HG03558 (cell line): ENCODE measurements around the gene PLA2G6.
"Not testable (repeated sequence)": the region's sequence is repeated elsewhere in the genome, so short reads cannot be mapped to it uniquely, and the experiment has no call there.

Experiments used
- ATAC-seq: cut with Tn5 transposase; IDR thresholded peaks from one replicate; pipeline ENCODE4 v1.9.1; 2021; ENCODE audit warnings: moderate number of reproducible peaks; ENCODE audit not compliant: unreplicated experiment; ENCODE audit errors: extremely low read depth

The PLA2G6 gene

DNA sequence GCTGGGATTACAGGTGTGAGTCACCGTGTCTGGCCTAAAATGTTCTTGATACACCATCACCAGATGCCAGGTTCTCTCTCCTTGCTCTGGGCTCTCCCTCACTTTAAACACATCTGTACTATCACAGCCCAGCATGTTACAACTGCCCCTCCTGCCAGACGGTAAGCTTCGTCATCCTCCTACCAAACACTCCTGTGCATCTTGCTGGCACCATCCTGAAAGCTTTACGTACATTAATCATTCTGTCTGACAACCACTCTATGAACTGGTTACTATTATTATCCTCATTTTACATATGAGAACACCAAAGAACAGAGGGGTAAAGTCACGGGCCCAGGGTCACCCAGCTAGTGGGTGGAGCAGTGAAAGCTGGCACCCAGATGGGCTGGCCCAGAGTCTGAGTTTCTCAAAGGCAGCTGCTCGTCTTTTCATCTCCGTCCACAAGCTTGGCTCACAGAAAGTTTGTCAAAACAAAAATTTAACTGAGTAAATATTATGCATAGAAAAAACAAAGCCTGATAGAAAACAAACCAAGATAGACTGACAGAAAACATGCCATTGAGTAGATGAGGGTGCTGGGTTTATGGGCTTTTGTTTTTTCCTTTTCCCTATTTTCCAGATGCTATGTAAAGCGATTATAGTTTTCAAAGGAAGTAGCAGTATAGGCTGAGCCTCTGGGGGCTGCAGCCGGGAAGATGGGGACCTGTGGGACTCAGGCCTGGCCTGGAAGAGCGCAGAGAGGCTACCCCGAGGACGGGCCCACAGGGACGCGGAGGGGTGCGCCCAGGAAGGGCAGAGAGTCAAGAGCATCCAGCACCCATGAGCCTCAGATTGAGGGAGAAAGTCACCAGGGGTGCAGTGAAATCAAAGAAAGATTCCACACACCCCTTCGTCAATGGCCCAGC is 9.5 kb downstream of the PLA2G6 start:
- ATAC-seq, result no peak

- no peak for ATAC-seq
Measured at GRCh38 chr22:38170469-38170868, 11.2 kb downstream of the PLA2G6 start.

DNA sequence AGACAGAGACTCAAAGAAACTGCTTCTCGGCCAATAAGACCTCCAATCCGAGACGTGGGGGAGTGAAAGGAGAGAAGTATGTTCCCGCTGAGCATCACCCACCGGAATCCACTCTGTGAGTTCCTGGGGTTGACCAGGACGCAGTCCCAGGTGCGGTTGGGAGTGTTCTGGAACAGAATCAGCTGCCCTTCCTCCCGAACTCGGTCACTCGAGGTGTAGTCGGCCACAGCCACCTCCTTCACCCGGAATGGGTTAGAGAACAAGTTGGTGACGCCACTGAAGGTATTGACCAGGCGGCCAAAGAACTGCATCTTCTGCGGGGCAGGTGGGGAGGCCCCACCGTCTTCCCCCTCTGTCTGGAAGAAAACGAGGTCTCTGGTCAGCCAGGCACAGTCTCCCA is 12.5 kb downstream of the PLA2G6 start:
- no peak for ATAC-seq

- no peak for ATAC-seq
Measured at GRCh38 chr22:38167988-38168407, 13.6 kb downstream of the PLA2G6 start.

- no peak for ATAC-seq
Measured at GRCh38 chr22:38165922-38166593, 15.6 kb downstream of the PLA2G6 start.

DNA sequence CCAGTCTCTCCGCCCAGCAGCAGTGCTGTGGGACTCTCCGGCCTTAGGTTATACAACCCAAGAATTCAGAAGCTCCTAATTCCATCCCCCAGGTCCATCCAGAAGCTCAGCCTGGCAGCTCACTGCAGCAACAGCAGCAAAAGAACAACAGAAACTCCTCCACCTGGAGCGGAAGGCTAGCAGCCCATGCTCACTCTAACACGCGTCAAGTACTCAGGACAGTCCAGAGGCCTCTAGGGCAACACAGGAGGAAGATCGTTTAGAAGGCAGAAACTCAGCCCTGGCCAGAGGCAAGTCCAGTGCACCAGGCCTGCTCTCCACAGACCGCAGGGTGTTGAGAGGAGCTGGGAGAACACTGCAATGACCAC is 17.1 kb downstream of the PLA2G6 start:
- ATAC-seq, result no peak

DNA sequence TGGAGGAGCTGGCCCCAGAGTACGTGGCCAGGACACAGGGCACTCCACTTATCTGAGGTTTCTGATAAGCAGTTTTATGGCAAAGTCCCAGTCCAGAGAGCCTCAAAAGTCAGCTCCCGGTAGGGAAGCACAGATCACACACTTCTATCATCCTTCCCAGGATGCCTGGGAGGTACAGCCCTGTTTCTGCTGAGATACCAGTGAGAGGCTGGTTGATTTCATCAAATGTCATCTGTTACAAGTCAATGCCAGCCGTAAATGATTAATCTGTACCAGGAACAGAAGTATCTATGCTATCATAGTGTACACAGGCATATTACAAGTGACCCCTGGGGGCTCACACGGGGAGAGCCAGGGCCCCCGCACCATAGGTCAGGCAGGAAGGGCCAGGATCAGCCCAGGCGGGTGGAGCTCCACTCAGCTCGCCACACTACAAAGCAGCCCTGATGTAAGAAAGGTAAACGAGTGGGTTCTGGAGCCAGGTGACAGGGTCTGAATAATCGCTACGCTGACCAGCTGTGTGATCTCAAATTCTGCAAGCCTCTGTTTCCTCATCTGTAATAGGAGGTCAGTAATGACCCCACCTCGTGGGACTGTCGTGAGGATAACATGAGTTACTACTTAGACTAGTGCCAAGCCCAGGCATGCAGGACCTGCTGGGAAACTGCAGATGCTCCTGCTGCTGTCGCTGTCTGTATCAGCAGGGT is 17.6 kb downstream of the PLA2G6 start:
- no peak for ATAC-seq

- no peak for ATAC-seq
Measured at GRCh38 chr22:38162881-38163843, 18.5 kb downstream of the PLA2G6 start.

- no peak for ATAC-seq
Measured at GRCh38 chr22:38155703-38156102, 25.9 kb downstream of the PLA2G6 start.

- not testable (repeated sequence) for ATAC-seq
Measured at GRCh38 chr22:38154563-38154915, 27.1 kb downstream of the PLA2G6 start.

DNA sequence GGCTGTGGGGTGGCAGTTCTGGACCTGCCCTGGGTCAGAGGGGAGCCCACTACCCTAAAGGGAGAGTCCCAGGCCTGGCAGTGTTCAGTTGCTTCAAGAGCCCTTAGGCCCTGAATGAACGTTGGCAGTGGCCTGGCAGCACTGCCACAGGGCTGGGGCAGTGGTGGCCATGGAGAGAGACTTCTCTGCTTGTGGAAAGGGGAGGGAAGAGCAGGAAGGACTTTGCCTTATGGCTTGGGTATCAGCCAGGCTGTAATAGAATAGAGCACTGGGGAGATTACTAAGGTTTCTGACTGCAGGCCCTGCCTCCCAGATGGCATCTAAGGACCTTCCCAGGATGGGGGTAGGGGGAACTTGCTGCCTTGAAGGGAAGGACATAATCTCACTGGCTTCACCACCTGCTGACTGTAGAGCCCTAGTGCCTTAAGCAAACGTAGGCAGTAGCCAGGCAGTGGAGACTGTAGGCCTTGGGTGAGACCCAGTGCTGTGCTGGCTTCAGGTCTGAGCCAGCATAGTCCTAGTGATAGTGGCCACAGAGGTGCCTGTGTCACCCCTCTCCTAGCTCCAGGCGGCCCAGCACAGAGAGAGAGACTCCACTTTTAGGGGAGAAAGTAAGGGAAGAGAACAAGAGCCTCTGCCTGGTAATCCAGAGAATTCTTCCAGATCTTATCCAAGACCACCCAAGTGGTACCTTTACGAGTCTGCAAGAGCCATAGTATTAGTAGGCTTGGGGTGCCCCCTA is 27.6 kb downstream of the PLA2G6 start:
- no peak for ATAC-seq

DNA sequence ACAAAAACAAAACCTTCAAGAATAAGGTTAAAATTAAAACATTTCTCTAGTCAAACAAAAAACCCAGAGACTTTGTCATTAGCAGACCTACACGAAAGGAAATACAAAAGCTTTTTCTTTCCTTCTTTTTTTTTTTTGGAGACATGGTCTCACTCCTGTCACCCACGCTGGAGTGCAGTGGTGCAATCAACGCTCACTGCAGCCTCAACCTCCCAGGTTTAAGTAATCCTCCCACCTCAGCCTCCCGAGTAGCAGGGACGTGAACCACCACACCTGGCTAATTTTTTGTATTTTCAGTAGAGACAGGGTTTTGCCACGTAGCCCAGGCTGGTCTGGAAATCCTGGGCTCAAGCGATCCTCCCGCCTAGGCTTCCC is 30.5 kb downstream of the PLA2G6 start:
- no peak for ATAC-seq

GRCh38 chr22:38148245-38148644 is 33.4 kb downstream of the PLA2G6 start:
- ATAC-seq, result no peak

- ATAC-seq, result not testable (repeated sequence)
Measured at GRCh38 chr22:38146166-38146565, 35.5 kb downstream of the PLA2G6 start.

DNA sequence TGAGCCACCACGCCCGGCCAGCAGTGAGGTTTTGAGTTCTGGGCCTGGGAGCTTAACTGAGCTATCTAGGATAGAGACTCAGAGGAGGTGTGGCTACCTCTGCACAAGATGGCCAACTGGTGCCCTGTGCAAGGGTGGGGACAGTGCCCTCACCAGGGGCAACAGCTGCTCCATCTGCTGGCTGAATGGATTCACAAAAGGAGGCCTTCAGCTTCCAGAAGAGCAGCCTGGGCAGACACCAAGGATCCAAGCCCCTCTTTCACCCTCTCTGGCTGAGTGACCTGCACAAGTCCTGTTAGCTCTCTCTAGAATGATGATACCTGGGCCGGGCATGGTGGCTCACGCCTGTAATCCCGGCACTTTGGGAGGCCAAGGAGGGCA is 37.6 kb downstream of the PLA2G6 start:
- no peak for ATAC-seq

- ATAC-seq, result no peak
Measured at GRCh38 chr22:38142606-38143005, 39.0 kb downstream of the PLA2G6 start.

DNA sequence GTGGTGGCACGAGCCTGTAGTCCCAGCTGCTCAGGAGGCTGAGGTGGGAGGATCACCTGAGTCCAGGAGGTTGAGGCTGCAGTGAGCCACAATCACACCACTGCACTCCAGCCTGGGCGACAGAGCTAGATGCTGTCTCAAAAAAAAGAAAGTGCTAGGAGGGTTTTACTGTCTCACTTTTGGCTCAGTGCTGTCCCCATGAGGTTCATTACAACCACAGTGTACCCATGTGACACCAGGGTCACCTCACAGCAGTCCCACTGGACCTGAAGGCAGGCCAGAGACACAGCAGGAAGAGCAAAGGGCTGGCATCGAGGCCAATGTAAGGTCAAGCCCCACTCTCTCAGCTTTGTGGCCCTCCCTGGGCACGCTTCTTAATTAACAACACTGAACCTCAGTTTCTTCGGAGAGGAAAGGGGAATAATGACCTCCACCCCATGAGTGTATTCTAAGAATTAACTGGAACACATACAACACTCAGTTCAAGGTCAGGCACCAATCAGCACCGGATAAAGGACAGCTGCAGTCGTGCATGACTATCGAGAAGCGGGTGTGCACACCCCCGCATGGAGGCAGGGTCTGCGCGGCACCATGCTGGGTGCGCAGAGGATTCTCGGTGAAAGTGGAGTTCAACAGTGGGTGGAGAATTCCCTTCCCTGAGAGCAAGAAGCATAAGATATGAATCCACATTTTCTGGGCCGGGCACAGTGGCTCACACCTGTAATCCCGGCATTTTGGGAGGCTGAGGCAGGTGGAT is 40.2 kb downstream of the PLA2G6 start:
- no peak for ATAC-seq

DNA sequence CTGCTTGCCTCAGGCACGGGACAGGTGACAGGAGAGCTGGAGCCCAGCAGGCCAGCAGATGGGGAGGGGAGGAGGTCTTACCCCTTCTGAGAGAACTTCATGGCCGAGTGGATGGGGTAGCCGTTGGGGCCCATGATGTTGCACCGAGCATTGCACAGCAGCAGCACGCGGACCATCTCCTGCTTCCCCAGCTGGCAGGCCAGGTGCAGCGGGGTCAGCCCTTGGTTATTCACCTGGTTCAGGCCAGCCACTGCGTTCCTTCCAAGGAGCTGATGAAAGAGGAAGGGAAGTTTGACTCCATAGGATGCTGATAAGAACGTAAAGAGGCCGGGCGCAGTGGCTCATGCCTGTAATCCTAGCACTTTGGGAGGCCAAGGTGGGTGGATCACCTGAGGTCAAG is 41.7 kb downstream of the PLA2G6 start:
- no peak for ATAC-seq

GRCh38 chr22:38138961-38139360 is 42.7 kb downstream of the PLA2G6 start:
- no peak for ATAC-seq
